SJCRH30 (cell line): Measurements from ENCODE around the gene TPRKB. TPM values are rescaled to one million over a fixed set of nuclear protein-coding genes. Genes with fewer than 3 reads are reported as not detected.
"Not testable (repeated sequence)": the region's sequence is repeated elsewhere in the genome, so short reads cannot be mapped to it uniquely, and the experiment has no call there.

Experiments used
- DNase-seq, 2 experiments: peaks; one replicate each; pipeline ENCODE4 v3.0.0-alpha.2; 2015 to 2020
- H3K27ac ChIP-seq: fragments of 250-450 bp; sonication (Bioruptor Pico); 2 replicates; pipeline ENCODE4 v1.5.1; 2020; ENCODE audit warnings: mild to moderate bottlenecking, moderate library complexity
- H3K27me3 ChIP-seq: fragments of 250-450 bp; sonication (Bioruptor Pico); 2 replicates; pipeline ENCODE4 v1.5.1; 2020; ENCODE audit warnings: mild to moderate bottlenecking, moderate library complexity
- H3K36me3 ChIP-seq: fragments of 250-450 bp; sonication (Bioruptor Pico); 2 replicates; pipeline ENCODE4 v1.5.1; 2020; ENCODE audit warnings: mild to moderate bottlenecking, moderate library complexity
- H3K4me1 ChIP-seq: fragments of 250-450 bp; sonication (Bioruptor Pico); 2 replicates; pipeline ENCODE4 v1.5.1; 2020; ENCODE audit warnings: mild to moderate bottlenecking, moderate library complexity
- H3K4me3 ChIP-seq: fragments of 250-450 bp; sonication (Bioruptor Pico); 2 replicates; pipeline ENCODE4 v1.5.1; 2020; ENCODE audit warnings: mild to moderate bottlenecking, moderate library complexity
- H3K9me3 ChIP-seq: fragments of 250-450 bp; sonication (Bioruptor Pico); replicated peaks from 2 replicates; pipeline ENCODE4 v1.5.1; 2020; ENCODE audit warnings: mild to moderate bottlenecking, moderate library complexity
- total RNA-seq: library from RNA; depleted of rRNA; stranded (reverse); fragments of >200 nt; shearing (Covaris generic); gene quantifications from 2 replicates; pipeline ENCODE4 v1.2.3, GENCODE V29; 2014; rRNA removed

The TPRKB gene
- total RNA-seq, 1 experiment from 2014 or later = 161 TPM

- no peaks in the 10 kb centered on the region for H3K4me1 ChIP-seq
- H3K27ac ChIP-seq = no peak overlapping the region
- no peak overlapping the region for H3K4me3 ChIP-seq
- DNase-seq = no peak
- H3K27me3 ChIP-seq = no peaks in the 10 kb centered on the region; the same call in 1 of the 2 replicates
- H3K9me3 ChIP-seq = no peaks in the 10 kb centered on the region; the same call in 1 of the 2 replicates
- H3K36me3 ChIP-seq = no peaks in the 10 kb centered on the region
Measured at GRCh38 chr2:73699437-73699836, 37.7 kb downstream of the TPRKB start.

DNA sequence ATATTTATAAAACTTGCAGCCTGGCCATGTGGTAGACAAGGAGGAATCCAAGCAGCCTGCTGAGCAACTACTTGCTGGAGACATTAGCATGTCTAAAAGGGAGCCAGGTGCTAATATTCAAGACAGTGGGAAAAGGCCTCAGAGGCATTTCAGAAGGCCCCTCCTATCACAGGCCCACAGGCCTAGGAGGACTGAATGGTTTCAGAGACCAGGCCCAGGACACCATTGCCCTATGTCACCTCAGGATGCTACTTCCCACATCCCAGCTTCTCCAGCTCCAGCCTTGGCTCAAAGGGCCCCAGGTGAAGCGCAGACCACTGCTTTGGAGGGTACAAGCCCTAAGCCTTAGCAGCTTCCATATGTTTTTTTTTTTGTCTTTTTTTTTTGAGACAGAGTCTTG is 39.0 kb downstream of the TPRKB start:
- H3K4me1 ChIP-seq = no peaks in the 10 kb centered on the region
- DNase-seq = no peak

GRCh38 chr2:73697606-73698005 is 39.5 kb downstream of the TPRKB start:
- peak in 1 of 2 experiments; percentile 20 for DNase-seq
- H3K9me3 ChIP-seq = no peaks in the 10 kb centered on the region; the same call in 1 of the 2 replicates
- no peaks in the 10 kb centered on the region for H3K36me3 ChIP-seq
- no peak overlapping the region for H3K4me3 ChIP-seq
- no peak overlapping the region for H3K27ac ChIP-seq
- H3K4me1 ChIP-seq = no peaks in the 10 kb centered on the region
- no peaks in the 10 kb centered on the region for H3K27me3 ChIP-seq

More for the DNA sequence above, 39.0 kb downstream of the TPRKB start:
- H3K9me3 ChIP-seq = no peaks in the 10 kb centered on the region; the same call in 1 of the 2 replicates
- H3K27me3 ChIP-seq = no peaks in the 10 kb centered on the region
- H3K4me3 ChIP-seq = no peak overlapping the region
- no peaks in the 10 kb centered on the region for H3K36me3 ChIP-seq
- H3K27ac ChIP-seq = no peak overlapping the region

DNA sequence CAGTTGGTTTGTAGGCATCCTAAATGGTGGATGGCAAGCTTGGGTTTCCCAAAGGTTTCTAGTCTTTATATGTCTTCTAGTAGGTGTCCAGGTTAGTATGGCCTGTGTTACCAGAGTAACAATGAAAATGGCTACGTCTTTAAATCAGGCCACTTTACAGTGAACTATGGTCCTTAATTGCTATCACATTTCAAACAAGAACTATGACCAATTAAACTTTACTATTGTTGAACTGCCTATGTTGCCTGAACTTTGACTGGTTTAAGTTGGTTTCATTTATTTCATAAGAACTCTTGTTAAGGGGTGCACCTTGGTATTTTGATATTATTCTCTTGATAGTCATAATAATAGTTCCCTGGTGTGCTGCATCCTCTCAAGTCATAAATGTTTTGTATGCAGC is 40.2 kb downstream of the TPRKB start:
- DNase-seq, H3K9me3 ChIP-seq, H3K36me3 ChIP-seq, H3K27ac ChIP-seq, H3K4me1 ChIP-seq, H3K27me3 ChIP-seq, H3K4me3 ChIP-seq: not testable (repeated sequence)

GRCh38 chr2:73696521-73696920 is 40.6 kb downstream of the TPRKB start:
- H3K27ac ChIP-seq, H3K27me3 ChIP-seq, H3K9me3 ChIP-seq, H3K36me3 ChIP-seq, H3K4me1 ChIP-seq, H3K4me3 ChIP-seq, DNase-seq: not testable (repeated sequence)

DNA sequence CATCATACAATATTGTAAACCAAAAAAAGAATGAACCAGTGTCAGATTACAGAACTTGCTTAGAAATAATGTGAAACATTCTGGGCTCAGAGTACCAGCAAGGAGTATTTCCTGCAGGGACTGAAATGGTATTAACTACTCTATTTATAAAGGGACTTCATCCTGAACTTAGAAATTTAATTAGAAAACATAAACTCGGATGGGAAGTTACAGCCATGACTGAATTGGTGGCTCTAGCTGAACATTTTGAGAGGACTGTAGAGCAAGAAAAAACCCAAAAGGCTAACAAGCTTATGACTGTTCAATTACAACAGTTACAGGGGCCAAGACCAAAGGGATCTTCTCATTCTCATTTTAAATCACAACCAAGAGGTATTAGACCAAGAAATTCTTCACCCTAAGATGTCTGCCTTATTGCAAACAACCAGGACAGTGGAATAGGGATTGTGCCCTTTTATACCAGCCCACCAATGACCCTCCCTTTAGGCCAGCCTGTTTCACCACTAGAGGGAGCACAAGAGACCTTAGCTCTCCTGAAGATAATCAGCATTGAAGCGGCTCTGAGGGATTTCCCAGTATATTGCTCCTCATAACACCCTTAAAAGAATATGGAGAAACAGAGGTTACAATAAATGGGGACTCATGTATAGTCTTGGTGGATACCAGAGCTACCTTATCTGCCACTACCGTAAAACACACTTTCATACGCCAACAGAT is 46.6 kb downstream of the TPRKB start:
- not testable (repeated sequence) for H3K27ac ChIP-seq, H3K36me3 ChIP-seq, H3K27me3 ChIP-seq, H3K4me1 ChIP-seq, H3K4me3 ChIP-seq, H3K9me3 ChIP-seq
- peak; percentile 45 to 65 for DNase-seq

DNA sequence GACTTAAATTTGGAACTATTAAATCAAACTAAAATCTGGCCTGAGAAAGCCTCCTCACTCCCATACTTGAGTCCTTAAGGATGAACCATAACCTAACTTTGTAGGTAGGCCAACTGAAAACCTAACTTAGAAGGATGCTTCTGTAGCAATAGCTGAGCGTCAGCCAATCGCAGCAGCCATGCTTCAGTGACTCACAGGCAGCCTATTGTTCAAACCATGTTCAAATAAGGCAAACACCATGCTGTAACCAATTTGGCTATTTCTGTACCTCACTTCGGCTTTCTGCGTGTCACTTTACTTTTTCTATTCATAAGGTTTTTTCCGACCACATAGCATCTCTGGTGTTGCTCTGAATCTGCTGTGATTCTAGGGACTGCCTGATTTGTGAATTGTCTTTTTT is 48.7 kb downstream of the TPRKB start:
- H3K36me3 ChIP-seq, H3K4me1 ChIP-seq: not testable (repeated sequence)

GRCh38 chr2:73685764-73686438 is 51.2 kb downstream of the TPRKB start:
- H3K27me3 ChIP-seq = 0 out of 2 replicates have a peak, but pooled peaks cover 2% of the 10 kb centered on the region
- no peak overlapping the region for H3K4me3 ChIP-seq
- no peak for DNase-seq
- no peak overlapping the region for H3K27ac ChIP-seq
- H3K9me3 ChIP-seq = no peaks in the 10 kb centered on the region
- no peaks in the 10 kb centered on the region for H3K36me3 ChIP-seq
- no peaks in the 10 kb centered on the region for H3K4me1 ChIP-seq

More for the DNA sequence above, 48.7 kb downstream of the TPRKB start:
- DNase-seq, H3K4me3 ChIP-seq, H3K27ac ChIP-seq, H3K27me3 ChIP-seq, H3K9me3 ChIP-seq: not testable (repeated sequence)

DNA sequence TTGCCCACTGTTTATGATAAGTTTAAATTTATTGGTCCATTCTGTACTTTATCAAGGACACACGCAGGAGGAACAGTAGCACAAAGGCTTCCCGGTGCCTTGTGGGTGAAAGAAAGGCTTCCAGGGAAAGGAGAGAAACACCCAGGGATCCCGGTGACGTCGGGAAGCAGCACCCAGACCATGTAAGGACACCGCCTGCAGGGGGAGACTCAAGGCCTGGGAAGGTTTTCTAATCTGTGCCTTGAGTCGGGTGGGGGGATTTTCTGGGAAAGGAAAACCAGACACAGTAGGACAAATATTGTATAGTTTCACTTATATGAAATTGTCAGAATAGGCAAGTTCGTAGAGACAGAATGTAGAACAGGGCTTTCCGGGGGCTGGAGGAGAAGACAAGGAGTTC is 52.2 kb downstream of the TPRKB start:
- H3K4me3 ChIP-seq, H3K9me3 ChIP-seq, H3K36me3 ChIP-seq, H3K27ac ChIP-seq, H3K27me3 ChIP-seq, H3K4me1 ChIP-seq: not testable (repeated sequence)
- DNase-seq = peak; percentile 19 to 30

- H3K9me3 ChIP-seq, H3K27ac ChIP-seq, H3K4me1 ChIP-seq, H3K27me3 ChIP-seq, H3K36me3 ChIP-seq, DNase-seq, H3K4me3 ChIP-seq: not testable (repeated sequence)
Measured at GRCh38 chr2:73684325-73684724, 52.8 kb downstream of the TPRKB start.

DNA sequence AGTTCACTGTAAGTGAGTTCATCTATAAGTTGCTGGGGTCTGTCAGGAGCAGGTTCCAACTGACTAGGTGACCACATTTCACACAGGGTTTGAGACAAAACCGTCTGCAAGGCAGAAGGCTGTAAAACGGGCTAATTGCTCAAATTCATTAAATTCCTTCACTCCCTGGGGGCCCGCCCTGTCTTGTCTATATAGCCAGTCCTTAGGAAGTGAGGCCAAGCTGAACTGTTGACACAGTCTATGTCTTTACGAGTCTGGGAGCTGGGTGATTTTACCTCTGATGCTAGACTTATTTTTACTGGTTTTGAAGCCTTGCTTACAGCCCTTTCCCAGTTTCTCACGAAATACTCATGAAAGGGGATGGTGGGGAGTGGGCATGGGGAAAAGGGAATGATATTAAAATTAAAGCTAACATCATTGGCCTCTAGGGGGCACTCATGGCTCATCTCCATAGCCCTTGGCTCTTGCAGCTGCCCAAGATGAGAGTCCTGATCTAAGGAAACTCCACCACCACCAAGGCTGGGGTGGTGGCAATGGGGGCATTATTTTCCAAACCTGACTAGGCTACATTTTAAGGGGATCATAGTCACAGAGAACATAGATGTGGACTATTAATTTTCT is 57.1 kb downstream of the TPRKB start:
- not testable (repeated sequence) for H3K27me3 ChIP-seq, H3K36me3 ChIP-seq, H3K9me3 ChIP-seq, H3K27ac ChIP-seq, H3K4me1 ChIP-seq, H3K4me3 ChIP-seq
- DNase-seq = peak; percentile 51 to 80

Other genes with a start within 250 kb of the TPRKB start
- gene NAT8, start 94.9 kb downstream of the TPRKB start, total RNA-seq = not detected in 2 replicates
- gene DUSP11, start 42.8 kb upstream of the TPRKB start, total RNA-seq = 42.3 and 44.1 TPM in 2 replicates
- not detected in 2 replicates for gene C2orf78, start 46.8 kb upstream of the TPRKB start, total RNA-seq
- gene STAMBP, start 91.6 kb upstream of the TPRKB start, total RNA-seq = 50.1 and 61.1 TPM in 2 replicates
- 0.08 TPM in 1 of 2 replicates, not detected in the other for gene ACTG2, start 155.7 kb upstream of the TPRKB start, total RNA-seq
- gene DGUOK, start 189.5 kb upstream of the TPRKB start, total RNA-seq = 100 and 105 TPM in 2 replicates
- gene TET3, start 247.6 kb upstream of the TPRKB start, total RNA-seq = 13.6 and 16.3 TPM in 2 replicates